KMS-11 (cell line): ENCODE measurements around the gene PRPF31.

Experiments
- H2AFZ ChIP-seq: fragments of 200-600 bp; sonication (generic); 2 replicates; pipeline ENCODE4 v1.6.1; 2016; ENCODE audit warnings: antibody characterized with exemption, mixed run types, low read depth
- H3K27ac ChIP-seq: fragments of 200-600 bp; sonication (generic); 2 replicates; pipeline ENCODE4 v1.6.1; 2016; ENCODE audit warnings: mild to moderate bottlenecking, mixed run types
- H3K27me3 ChIP-seq: fragments of 200-600 bp; sonication (generic); 2 replicates; pipeline ENCODE4 v1.6.1; 2017; ENCODE audit warnings: mild to moderate bottlenecking, low read depth, mixed run types, moderate library complexity; ENCODE audit not compliant: insufficient read depth
- H3K36me3 ChIP-seq: fragments of 200-600 bp; sonication (generic); 2 replicates; pipeline ENCODE4 v1.6.1; 2017; ENCODE audit warnings: mild to moderate bottlenecking, mixed run types; ENCODE audit not compliant: insufficient read depth
- H3K4me1 ChIP-seq: fragments of 200-600 bp; sonication (generic); 2 replicates; pipeline ENCODE4 v1.6.1; 2016; ENCODE audit warnings: mild to moderate bottlenecking, low read depth, mixed run types; ENCODE audit not compliant: poor library complexity, severe bottlenecking
- H3K4me2 ChIP-seq: fragments of 200-600 bp; sonication (generic); 2 replicates; pipeline ENCODE4 v1.7.0; 2016; ENCODE audit warnings: mild to moderate bottlenecking, mixed run types
- H3K4me3 ChIP-seq: fragments of 200-600 bp; sonication (generic); IDR thresholded peaks from 2 replicates; pipeline ENCODE4 v1.6.1; 2017; ENCODE audit warnings: low read depth, low read length, mixed read lengths; ENCODE audit not compliant: insufficient read depth
- H3K79me2 ChIP-seq: fragments of 200-600 bp; sonication (generic); 2 replicates; pipeline ENCODE4 v1.6.1; 2016; ENCODE audit warnings: low read depth, mixed run types; ENCODE audit not compliant: insufficient read depth
- H3K9ac ChIP-seq: fragments of 200-600 bp; sonication (generic); 2 replicates; pipeline ENCODE4 v1.6.1; 2016; ENCODE audit warnings: mild to moderate bottlenecking, mixed run types
- H4K20me1 ChIP-seq: fragments of 200-600 bp; sonication (generic); 2 replicates; pipeline ENCODE4 v1.6.1; 2016; ENCODE audit warnings: mild to moderate bottlenecking, mixed run types; ENCODE audit not compliant: insufficient read depth
- CTCF ChIP-seq: fragments of 200-600 bp; sonication (generic); conservative IDR thresholded peaks from 2 replicates; pipeline ENCODE4 v1.6.1; 2017; ENCODE audit warnings: low read depth, mild to moderate bottlenecking, antibody characterized with exemption, low read length, moderate library complexity, mixed read lengths

Gene PRPF31

GRCh38 chr19:54149021-54149812, 33.7 kb downstream of the PRPF31 start:
- no peaks in the 10 kb centered on the region for H3K79me2 ChIP-seq
- peaks cover 1% of the 10 kb centered on the region for H3K4me1 ChIP-seq
- no peak overlapping the region for H3K9ac ChIP-seq
- H3K27me3 ChIP-seq = no peaks in the 10 kb centered on the region; the same call in 1 of the 2 replicates
- H3K36me3 ChIP-seq = peaks cover 5% of the 10 kb centered on the region; the same call in 1 of the 2 replicates
- no peaks in the 10 kb centered on the region for H4K20me1 ChIP-seq
- H3K4me2 ChIP-seq = no peak overlapping the region
- H3K4me3 ChIP-seq = no peak overlapping the region
- H3K27ac ChIP-seq = no peak overlapping the region
- no peak overlapping the region for H2AFZ ChIP-seq
- TF ChIP-seq CTCF = no peak

GRCh38 chr19:54151362-54152035, 35.9 kb downstream of the PRPF31 start:
- no peak for TF ChIP-seq CTCF
- H3K4me2 ChIP-seq = no peak overlapping the region
- H3K36me3 ChIP-seq = 0 out of 2 replicates have a peak, but pooled peaks cover 3% of the 10 kb centered on the region
- H2AFZ ChIP-seq = no peak overlapping the region
- H3K27ac ChIP-seq = no peak overlapping the region
- H3K4me1 ChIP-seq = peaks cover 5% of the 10 kb centered on the region
- H3K27me3 ChIP-seq = no peaks in the 10 kb centered on the region
- no peaks in the 10 kb centered on the region for H4K20me1 ChIP-seq
- H3K79me2 ChIP-seq = no peaks in the 10 kb centered on the region
- no peak overlapping the region for H3K9ac ChIP-seq
- no peak overlapping the region for H3K4me3 ChIP-seq

- Histone ChIP-seq H3K4me2 (no peak overlapping the region), H3K27ac (no peak overlapping the region), H3K9ac (no peak overlapping the region), H3K36me3 (0 out of 2 replicates have a peak, but pooled peaks cover 3% of the 10 kb centered on the region), H2AFZ (no peak overlapping the region), H3K4me1 (peaks cover 5% of the 10 kb centered on the region), H3K4me3 (no peak overlapping the region), H4K20me1 (no peaks in the 10 kb centered on the region), H3K27me3 (no peaks in the 10 kb centered on the region), H3K79me2 (no peaks in the 10 kb centered on the region)
- no peak for TF ChIP-seq CTCF
These were observed 36.7 kb downstream of the PRPF31 start for GRCh38 chr19:54152267-54152666.

GRCh38 chr19:54152878-54153524, 37.4 kb downstream of the PRPF31 start:
- TF ChIP-seq CTCF = no peak

More at GRCh38 chr19:54152878-54153524, 37.4 kb downstream of the PRPF31 start:
- Histone ChIP-seq H3K27ac (no peak overlapping the region), H3K4me2 (no peak overlapping the region), H3K4me3 (no peak overlapping the region), H3K4me1 (peaks cover 8% of the 10 kb centered on the region), H4K20me1 (no peaks in the 10 kb centered on the region), H3K27me3 (no peaks in the 10 kb centered on the region), H3K79me2 (peaks cover 5% of the 10 kb centered on the region; the same call in 1 of the 2 replicates), H2AFZ (no peak overlapping the region), H3K9ac (no peak overlapping the region), H3K36me3 (0 out of 2 replicates have a peak, but pooled peaks cover 3% of the 10 kb centered on the region)
